HL-60 (cell line): ENCODE results near the gene PDE4C.

Source experiments
- CTCF ChIP-seq: IDR thresholded peaks from one replicate; pipeline ENCODE4 v1.5.1; 2011; ENCODE audit warnings: low read length, control low read depth, inconsistent platforms; ENCODE audit not compliant: insufficient read depth
- GABPA ChIP-seq: IDR thresholded peaks from 2 replicates; pipeline ENCODE4 v1.6.1; 2012; ENCODE audit warnings: low read depth
- POLR2AphosphoS5 ChIP-seq: IDR thresholded peaks from 2 replicates; pipeline ENCODE4 v1.6.1; 2012; ENCODE audit warnings: low read depth
- REST ChIP-seq: IDR thresholded peaks from 2 replicates; pipeline ENCODE4 v1.6.1; 2012; ENCODE audit warnings: low read depth; ENCODE audit not compliant: insufficient replicate concordance
- SPI1 ChIP-seq: IDR thresholded peaks from 2 replicates; pipeline ENCODE4 v1.6.1; 2012; ENCODE audit warnings: low read depth, mild to moderate bottlenecking, borderline replicate concordance

GRCh38 chr19:18214779-18215433 lies 11.3 kb downstream of the PDE4C start:
- TF ChIP-seq CTCF (no peak), GABPA (no peak), POLR2AphosphoS5 (no peak), SPI1 (no peak), REST (no peak)
